ENCODE measurements around the gene TCP1. TPM values are rescaled to one million over a fixed set of nuclear protein-coding genes. Genes with fewer than 3 reads are reported as not detected.

TCP1 gene
- 100 to 1,000 TPM in 2 of 4 donors, 10 to 100 TPM in 2; 43.8 to 170 (median 112) TPM for total RNA-seq

GRCh38 chr6:159789377-159790148, at the start of gene TCP1:
TCP1 (minus strand) TSS chr6:159789602; CDS start chr6:159789468, 134 bp downstream.
- intact Hi-C loops (cut with DNase I; ENCODE audit: low total_unique reads) (loop anchor here (2.0 kb wide), 1 partner anchor 99 kb away; no protein-coding TSS in a partner anchor), in situ Hi-C loops (cut with MboI; ENCODE audit: low pct_ligation_motif_present in 1 of 4, low pct_unique_long_range_greater_than_20kb in 1 of 4, low sequenced_read_pairs in 3 of 4) (loop anchor here in 2 of 4 donors (25.0 kb wide), 1 partner anchor 102 kb away; the partner anchor contains the start of gene SOD2 (in 2 of the 2))
- H3K4me3 ChIP-seq: peak within 1 kb of the TSS; percentile 80 to 98 (median 82)
- H3K27me3 ChIP-seq: no peaks in the 10 kb centered on the region
- WGBS, 2 donors (ENCODE audit: low coverage in 1 of 2): 0% methylated on average over 58 of the region's 64 CpGs; no CpG with 5 or more reads in 1 of the 2 donors
- H3K4me1 ChIP-seq: peaks cover 27 to 50% (median 38%) of the 10 kb centered on the region in 4 donors
- TF ChIP-seq EP300 (IDR thresholded peaks at IDR 0.05; ENCODE audit: low read depth) (no peak), POLR2AphosphoS5 (IDR thresholded peaks at IDR 0.05) (peak; percentile 98 to 99 (median 99)), POLR2A (IDR thresholded peaks at IDR 0.05) (peak; percentile 98)
- TF ChIP-seq, protein P1, sequence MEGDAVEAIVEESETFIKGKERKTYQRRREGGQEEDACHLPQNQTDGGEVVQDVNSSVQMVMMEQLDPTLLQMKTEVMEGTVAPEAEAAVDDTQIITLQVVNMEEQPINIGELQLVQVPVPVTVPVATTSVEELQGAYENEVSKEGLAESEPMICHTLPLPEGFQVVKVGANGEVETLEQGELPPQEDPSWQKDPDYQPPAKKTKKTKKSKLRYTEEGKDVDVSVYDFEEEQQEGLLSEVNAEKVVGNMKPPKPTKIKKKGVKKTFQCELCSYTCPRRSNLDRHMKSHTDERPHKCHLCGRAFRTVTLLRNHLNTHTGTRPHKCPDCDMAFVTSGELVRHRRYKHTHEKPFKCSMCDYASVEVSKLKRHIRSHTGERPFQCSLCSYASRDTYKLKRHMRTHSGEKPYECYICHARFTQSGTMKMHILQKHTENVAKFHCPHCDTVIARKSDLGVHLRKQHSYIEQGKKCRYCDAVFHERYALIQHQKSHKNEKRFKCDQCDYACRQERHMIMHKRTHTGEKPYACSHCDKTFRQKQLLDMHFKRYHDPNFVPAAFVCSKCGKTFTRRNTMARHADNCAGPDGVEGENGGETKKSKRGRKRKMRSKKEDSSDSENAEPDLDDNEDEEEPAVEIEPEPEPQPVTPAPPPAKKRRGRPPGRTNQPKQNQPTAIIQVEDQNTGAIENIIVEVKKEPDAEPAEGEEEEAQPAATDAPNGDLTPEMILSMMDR (IDR thresholded peaks at IDR 0.05): no peak
- H3K27ac ChIP-seq: peak within 1 kb of the TSS; percentile 92 to 100 (median 99)
- peaks cover 0 to 36% (median 10%) of the 10 kb centered on the region in 4 donors for H3K36me3 ChIP-seq
- no peaks in the 10 kb centered on the region for H3K9me3 ChIP-seq
- peak; percentile 100 for DNase-seq

DNA sequence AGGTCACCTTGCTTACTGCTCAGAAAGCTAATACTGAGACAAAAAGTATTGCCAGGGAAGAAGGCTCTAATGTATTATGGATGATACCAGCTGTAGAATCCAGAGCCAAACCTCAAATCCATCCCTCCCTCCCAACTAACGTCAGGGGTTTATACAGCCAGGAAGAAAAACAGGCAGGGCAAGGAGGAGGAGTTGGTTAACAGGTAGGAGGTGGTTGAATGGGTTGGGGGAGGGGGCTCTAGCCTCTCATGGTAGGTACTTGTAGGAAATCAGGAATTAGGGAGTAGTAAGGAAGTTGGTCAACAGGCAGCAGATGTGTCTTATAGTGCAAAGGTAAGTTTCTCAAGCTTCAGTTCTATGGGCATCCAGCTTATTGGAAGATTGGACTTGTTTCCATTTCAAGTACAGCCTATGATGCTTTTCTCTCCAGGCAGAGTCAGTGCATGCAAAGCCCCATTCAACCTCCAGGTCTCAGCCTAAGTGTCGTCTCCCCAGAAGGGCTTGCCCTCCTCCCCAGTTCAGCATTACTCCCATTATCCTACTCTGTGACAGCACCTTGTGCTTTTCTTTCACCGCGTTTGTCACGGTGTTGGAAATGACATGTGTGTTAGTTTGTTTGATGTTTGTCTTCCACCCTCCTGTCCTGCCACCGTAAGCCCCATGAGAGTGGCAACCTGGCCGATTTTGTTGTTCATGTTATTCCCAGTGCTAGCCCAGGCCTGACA, 48.8 kb upstream of the TCP1 start:
- no peaks in the 10 kb centered on the region for H3K36me3 ChIP-seq
- no peaks in the 10 kb centered on the region for H3K4me1 ChIP-seq
- no peak overlapping the region for H3K27ac ChIP-seq
- intact Hi-C loops (cut with DNase I; ENCODE audit: low total_unique reads): no loop called here
- WGBS, 2 donors (ENCODE audit: low coverage in 1 of 2): 81 to 84% methylated on average over 7 of the region's 7 CpGs
- no peak for DNase-seq
- no peak overlapping the region for H3K4me3 ChIP-seq
- TF ChIP-seq POLR2A (IDR thresholded peaks at IDR 0.05): no peak
- H3K9me3 ChIP-seq: no peaks in the 10 kb centered on the region
- in situ Hi-C loops (cut with MboI; ENCODE audit: low pct_ligation_motif_present in 1 of 4, low pct_unique_long_range_greater_than_20kb in 1 of 4, low sequenced_read_pairs in 3 of 4): no loop called here
- no peaks in the 10 kb centered on the region for H3K27me3 ChIP-seq

- no peak overlapping the region for H3K27ac ChIP-seq
- intact Hi-C loops (cut with DNase I; ENCODE audit: low total_unique reads) (no loop called here), in situ Hi-C loops (cut with MboI; ENCODE audit: low pct_ligation_motif_present in 1 of 4, low pct_unique_long_range_greater_than_20kb in 1 of 4, low sequenced_read_pairs in 3 of 4) (no loop called here)
- TF ChIP-seq POLR2AphosphoS5 (IDR thresholded peaks at IDR 0.05): no peak
- TF ChIP-seq, protein P1 (IDR thresholded peaks at IDR 0.05): no peak
- 81 to 100% methylated on average over 7 to 8 of the region's 8 CpGs for WGBS, 2 donors (ENCODE audit: low coverage in 1 of 2)
- no peak overlapping the region for H3K4me3 ChIP-seq
- H3K27me3 ChIP-seq: no peaks in the 10 kb centered on the region
- no peaks in the 10 kb centered on the region for H3K9me3 ChIP-seq
- H3K4me1 ChIP-seq: no peaks in the 10 kb centered on the region
- H3K36me3 ChIP-seq: no peaks in the 10 kb centered on the region
- DNase-seq: no peak
Measured at GRCh38 chr6:159837511-159837910, 48.1 kb upstream of the TCP1 start.

DNA sequence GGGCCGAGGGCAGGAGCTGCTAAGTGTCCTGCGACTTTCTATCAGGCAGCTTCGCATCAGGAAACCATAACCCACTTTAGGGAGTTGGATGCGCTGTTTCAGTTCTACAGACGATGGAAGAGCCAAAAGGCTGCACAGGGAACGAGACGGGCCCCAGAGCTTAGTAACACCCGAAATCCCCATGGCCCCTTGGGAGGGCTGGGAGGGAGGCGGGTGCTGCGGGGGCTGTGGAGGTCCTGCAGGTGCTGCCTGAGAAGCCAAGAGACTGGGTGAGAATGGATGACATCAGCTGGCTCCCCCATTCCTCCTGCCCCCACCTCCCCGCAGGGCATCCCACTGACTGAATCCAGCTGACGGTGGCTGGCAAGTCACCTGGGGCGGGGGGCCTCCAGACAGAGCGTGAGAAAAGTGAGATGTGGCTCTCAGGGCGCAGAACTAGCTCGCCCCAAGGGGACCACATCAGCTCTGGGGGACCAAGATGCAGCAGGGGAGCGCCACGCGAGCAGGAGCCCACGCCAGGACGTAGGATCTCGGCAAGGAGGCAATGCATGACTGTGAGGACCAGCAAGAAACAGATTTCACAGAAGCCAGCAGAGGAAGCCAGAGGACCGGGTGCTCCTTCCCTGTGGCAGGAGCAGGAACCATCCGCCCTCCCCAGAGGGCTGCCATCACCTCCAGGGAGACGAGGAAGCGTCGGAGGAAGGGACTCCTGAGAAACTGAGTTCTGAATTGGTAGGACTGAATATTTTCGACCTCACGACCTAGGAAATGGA, 47.5 kb upstream of the TCP1 start:
- DNase-seq: no peak
- intact Hi-C loops (cut with DNase I; ENCODE audit: low total_unique reads) (no loop called here), in situ Hi-C loops (cut with MboI; ENCODE audit: low pct_ligation_motif_present in 1 of 4, low pct_unique_long_range_greater_than_20kb in 1 of 4, low sequenced_read_pairs in 3 of 4) (no loop called here)
- Histone ChIP-seq H3K4me3 (no peak overlapping the region), H3K36me3 (no peaks in the 10 kb centered on the region), H3K4me1 (no peaks in the 10 kb centered on the region), H3K27ac (no peak overlapping the region), H3K27me3 (no peaks in the 10 kb centered on the region), H3K9me3 (no peaks in the 10 kb centered on the region)
- 68 to 85% methylated on average over 7 to 29 of the region's 29 CpGs for WGBS, 2 donors (ENCODE audit: low coverage in 1 of 2)
- no peak for TF ChIP-seq POLR2A (IDR thresholded peaks at IDR 0.05)
- no peak for TF ChIP-seq POLR2AphosphoS5 (IDR thresholded peaks at IDR 0.05)
- TF ChIP-seq EP300 (IDR thresholded peaks at IDR 0.05; ENCODE audit: low read depth): no peak
- TF ChIP-seq, protein P1 (IDR thresholded peaks at IDR 0.05): no peak
